IMR-90 (cell line): ENCODE measurements around the gene RBBP8NL. TPM values are rescaled to one million over a fixed set of nuclear protein-coding genes. Genes with fewer than 3 reads are reported as not detected.
A peak's percentile ranks its signal among the peaks of the same experiment; 100 is the strongest.

Experiments
- ATAC-seq: fragments of 200-7000 bp; cut with Tn5 transposase; 2 replicates; pipeline ENCODE4 v1.9.1; 2020; ENCODE audit warnings: low read depth, mild to moderate bottlenecking, moderate library complexity
- BruUV-seq: library from RNA; stranded (reverse); fragments of 400-500 nt; replicated peaks from 2 replicates; lab custom pipeline; 2021; lab: Mats Ljungman, UMichigan
- CTCF ChIA-PET: fragments of 300-600 bp; formaldehyde crosslinking; extraction: SDS; loops from one replicate; lab custom pipeline; 2021; ENCODE audit warnings: antibody characterized with exemption; lab: Yijun Ruan, JAX
- POLR2A ChIA-PET: fragments of 300-600 bp; sonication (Branson Sonifier 250); formaldehyde crosslinking; loops from one replicate; lab custom pipeline; 2022; ENCODE audit warnings: antibody characterized with exemption; ENCODE audit not compliant: unreplicated experiment; lab: Charles Lee
- DNase-seq: peaks from one replicate; pipeline ENCODE4 v3.0.0; 2013
- H2AFZ ChIP-seq: replicated peaks from 2 replicates; pipeline ENCODE3; 2013; ENCODE audit warnings: low read length, mild to moderate bottlenecking; ENCODE audit not compliant: poor library complexity
- H2AK5ac ChIP-seq: 2 replicates; pipeline ENCODE4 v1.6.1; 2013; ENCODE audit warnings: low read depth, low read length, inconsistent platforms
- H2AK9ac ChIP-seq: replicated peaks from 2 replicates; pipeline ENCODE3; 2013; ENCODE audit warnings: mild to moderate bottlenecking, low read depth, low read length, moderate library complexity; ENCODE audit not compliant: poor library complexity
- H2BK120ac ChIP-seq: 2 replicates; pipeline ENCODE4 v1.6.1; 2013; ENCODE audit warnings: low read depth, low read length, inconsistent platforms
- H2BK15ac ChIP-seq: 3 replicates; pipeline ENCODE4 v1.6.1; 2013; ENCODE audit warnings: low read depth, low read length, inconsistent platforms
- H2BK20ac ChIP-seq: 2 replicates; pipeline ENCODE4 v1.6.1; 2013; ENCODE audit warnings: low read depth, mild to moderate bottlenecking, inconsistent platforms, low read length, moderate library complexity
- H2BK5ac ChIP-seq: 2 replicates; pipeline ENCODE4 v1.6.1; 2013; ENCODE audit warnings: mild to moderate bottlenecking, low read depth, low read length, inconsistent platforms; ENCODE audit not compliant: poor library complexity, severe bottlenecking
- H3K14ac ChIP-seq: replicated peaks from 2 replicates; pipeline ENCODE4 v1.6.1; 2013; ENCODE audit warnings: low read depth, low read length, inconsistent platforms
- H3K18ac ChIP-seq: 2 replicates; pipeline ENCODE4 v1.6.1; 2013; ENCODE audit warnings: low read depth, low read length, control low read depth
- H3K23ac ChIP-seq: 2 replicates; pipeline ENCODE4 v1.6.1; 2013; ENCODE audit warnings: low read depth, low read length, inconsistent platforms
- H3K27ac ChIP-seq: 2 replicates; pipeline ENCODE4 v1.5.1; 2013; ENCODE audit warnings: mild to moderate bottlenecking, control low read depth, low read length; ENCODE audit not compliant: insufficient read depth
- H3K27me3 ChIP-seq: 2 replicates; pipeline ENCODE4 v1.6.1; 2013; ENCODE audit warnings: low read length; ENCODE audit not compliant: control insufficient read depth, insufficient read depth
- H3K36me3 ChIP-seq: 2 replicates; pipeline ENCODE4 v1.6.1; 2013; ENCODE audit warnings: low read length, mixed read lengths; ENCODE audit not compliant: control insufficient read depth, insufficient read depth
- H3K4ac ChIP-seq: 2 replicates; pipeline ENCODE4 v1.6.1; 2013; ENCODE audit warnings: low read depth, low read length, inconsistent platforms
- H3K4me1 ChIP-seq: 2 replicates; pipeline ENCODE4 v1.6.1; 2013; ENCODE audit warnings: low read length, mixed read lengths; ENCODE audit not compliant: control insufficient read depth, insufficient read depth
- H3K4me2 ChIP-seq: 2 replicates; pipeline ENCODE4 v1.6.1; 2013; ENCODE audit warnings: low read depth, mild to moderate bottlenecking, control low read depth, low read length, moderate library complexity
- H3K4me3 ChIP-seq: 2 replicates; pipeline ENCODE4 v1.5.1; 2013; ENCODE audit warnings: low read depth, mild to moderate bottlenecking, control low read depth, low read length, moderate library complexity; ENCODE audit not compliant: insufficient read depth
- H3K56ac ChIP-seq: 2 replicates; pipeline ENCODE4 v1.6.1; 2013; ENCODE audit warnings: low read length, inconsistent platforms; ENCODE audit not compliant: insufficient read depth; ENCODE audit errors: extremely low read depth
- H3K79me1 ChIP-seq, 2 experiments: 2 replicates each; pipeline ENCODE4 v1.6.1; 2013; ENCODE audit warnings: low read length in 2 of 2, inconsistent platforms in 1 of 2, low read depth in 1 of 2
- H3K9ac ChIP-seq: 2 replicates; pipeline ENCODE4 v1.6.1; 2013; ENCODE audit warnings: low read depth, low read length, control low read depth
- H3K9me1 ChIP-seq: 2 replicates; pipeline ENCODE4 v1.6.1; 2013; ENCODE audit warnings: low read length, inconsistent platforms; ENCODE audit not compliant: insufficient read depth
- H3K9me3 ChIP-seq: 2 replicates; pipeline ENCODE4 v1.6.1; 2013; ENCODE audit warnings: low read length; ENCODE audit not compliant: control insufficient read depth, insufficient read depth
- H4K20me1 ChIP-seq: 2 replicates; pipeline ENCODE4 v1.6.1; 2013; ENCODE audit warnings: low read length, inconsistent platforms; ENCODE audit not compliant: insufficient read depth
- H4K5ac ChIP-seq: 2 replicates; pipeline ENCODE4 v1.6.1; 2013; ENCODE audit warnings: mild to moderate bottlenecking, low read depth, low read length, control low read depth
- H4K8ac ChIP-seq, 2 experiments: 2 replicates each; pipeline ENCODE4 v1.6.1; 2013; ENCODE audit warnings: low read depth in 2 of 2, low read length in 2 of 2, control low read depth in 1 of 2, inconsistent platforms in 1 of 2
- H4K91ac ChIP-seq: 2 replicates; pipeline ENCODE4 v1.6.1; 2013; ENCODE audit warnings: low read depth, low read length, inconsistent platforms; ENCODE audit not compliant: insufficient read depth
- CTCF ChIP-seq: conservative IDR thresholded peaks from 2 replicates; pipeline ENCODE4 v1.5.1; 2012; ENCODE audit warnings: mild to moderate bottlenecking, low read depth, low read length, improper control_type of control experiment
- MAFK ChIP-seq: IDR thresholded peaks from 2 replicates; pipeline ENCODE4 v1.6.1; 2012; ENCODE audit warnings: low read depth, low read length, improper control_type of control experiment
- WGBS, 2 experiments: methylation state at CpG; one replicate each; pipeline versions ENCODE4 v1.1.5 to v1.1.7; 2013; ENCODE audit warnings: missing lambda C conversion rate in 2 of 2; ENCODE audit not compliant: insufficient read length in 1 of 2; ENCODE audit errors: extremely low coverage in 2 of 2; 5-methylcytosine and 5-hydroxymethylcytosine counted together
- dilution Hi-C: fragments of 300-500 bp; cut with HindIII; formaldehyde crosslinking; loops from one replicate; pipeline ENCODE4 v1.14.3; 2018; ENCODE audit warnings: low sequenced_read_pairs; ENCODE audit not compliant: unreplicated experiment
- in situ Hi-C: fragments of 300-500 bp; cut with MboI; formaldehyde crosslinking; loops from 3 replicates; pipeline ENCODE4 v1.14.3; 2019; ENCODE audit warnings: low sequenced_read_pairs, inconsistent platforms, mixed read lengths
- intact Hi-C: fragments of 100-400 bp; cut with micrococcal nuclease; formaldehyde crosslinking; loops from 2 replicates; pipeline ENCODE4 v1.10.0; 2022
- polyA plus RNA-seq, 3 experiments: library from polyadenylated mRNA; depleted of rRNA; stranded (reverse); fragments of >200 nt; gene quantifications; 2 replicates each; pipeline ENCODE4 v1.2.3, GENCODE V29; 2012; ENCODE audit warnings: low replicate concordance in 1 of 3
- total RNA-seq: library from RNA; depleted of rRNA; stranded (reverse); fragments of >200 nt; gene quantifications from 2 replicates; pipeline ENCODE4 v1.2.3, GENCODE V29; 2012

Gene RBBP8NL
- total and polyA plus RNA-seq, 2 of the 4 experiments (the other 2 are of a cell fraction): not detected

GRCh38 chr20:62388839-62389600 is 38.3 kb downstream of the RBBP8NL start:
- H2BK15ac ChIP-seq: no peak overlapping the region
- no peak overlapping the region for H4K91ac ChIP-seq
- dilution Hi-C loops (loop anchor here (25.0 kb wide), 1 partner anchor 102 kb away; no protein-coding TSS in a partner anchor), in situ Hi-C loops (loop anchor here (25.0 kb wide), 1 partner anchor 377 kb away; no protein-coding TSS in a partner anchor), intact Hi-C loops (loop anchor here (10.0 kb wide), 1 partner anchor 374 kb away; no protein-coding TSS in a partner anchor)
- H3K4ac ChIP-seq: no peak overlapping the region
- H3K36me3 ChIP-seq: peaks cover 42% of the 10 kb centered on the region
- ChIA-PET CTCF (no interaction called here), POLR2A (no interaction called here)
- H2AK9ac ChIP-seq: peak overlapping the region; percentile 57
- peak overlapping the region; percentile 15 for H2AFZ ChIP-seq
- H3K4me1 ChIP-seq: peaks cover 5% of the 10 kb centered on the region
- H3K56ac ChIP-seq: no peak overlapping the region
- DNase-seq (no peak), ATAC-seq (no peak)
- 0 out of 2 replicates have a peak, but pooled peaks cover 4% of the 10 kb centered on the region for H3K9me1 ChIP-seq
- no peak overlapping the region for H3K27ac ChIP-seq
- H3K27me3 ChIP-seq: no peaks in the 10 kb centered on the region
- H3K23ac ChIP-seq: no peak overlapping the region
- H4K20me1 ChIP-seq: peaks cover 44% of the 10 kb centered on the region
- H2AK5ac ChIP-seq: no peak overlapping the region
- BruUV-seq: no TSS peak
- H2BK20ac ChIP-seq: no peak overlapping the region
- 80% methylated on average over 2 of the region's 11 CpGs; no CpG with 5 or more reads in 1 of the 2 experiments for WGBS, 2 experiments
- H3K4me2 ChIP-seq: no peak overlapping the region
- H3K4me3 ChIP-seq: no peak overlapping the region
- peaks cover 26 to 46% of the 10 kb centered on the region in 2 experiments for H3K79me1 ChIP-seq
- H4K5ac ChIP-seq: no peak overlapping the region
- no peak overlapping the region for H2BK120ac ChIP-seq
- H2BK5ac ChIP-seq: no peak overlapping the region
- 0 out of 2 replicates have a peak, but pooled peaks have one; percentile 1 for TF ChIP-seq CTCF
- no peak for TF ChIP-seq MAFK
- H3K9ac ChIP-seq: no peak overlapping the region
- no peak overlapping the region for H4K8ac ChIP-seq
- H3K14ac ChIP-seq: no peak overlapping the region
- no peak overlapping the region for H3K18ac ChIP-seq
- H3K9me3 ChIP-seq: no peaks in the 10 kb centered on the region
